HG03196 (cell line): ENCODE measurements around the gene PRKD2.
"Not testable (repeated sequence)": the region's sequence is repeated elsewhere in the genome, so short reads cannot be mapped to it uniquely, and the experiment has no call there.

Experiments
- ATAC-seq: cut with Tn5 transposase; IDR thresholded peaks from one replicate; pipeline ENCODE4 v1.9.1; 2021; ENCODE audit not compliant: unreplicated experiment

Gene PRKD2

DNA sequence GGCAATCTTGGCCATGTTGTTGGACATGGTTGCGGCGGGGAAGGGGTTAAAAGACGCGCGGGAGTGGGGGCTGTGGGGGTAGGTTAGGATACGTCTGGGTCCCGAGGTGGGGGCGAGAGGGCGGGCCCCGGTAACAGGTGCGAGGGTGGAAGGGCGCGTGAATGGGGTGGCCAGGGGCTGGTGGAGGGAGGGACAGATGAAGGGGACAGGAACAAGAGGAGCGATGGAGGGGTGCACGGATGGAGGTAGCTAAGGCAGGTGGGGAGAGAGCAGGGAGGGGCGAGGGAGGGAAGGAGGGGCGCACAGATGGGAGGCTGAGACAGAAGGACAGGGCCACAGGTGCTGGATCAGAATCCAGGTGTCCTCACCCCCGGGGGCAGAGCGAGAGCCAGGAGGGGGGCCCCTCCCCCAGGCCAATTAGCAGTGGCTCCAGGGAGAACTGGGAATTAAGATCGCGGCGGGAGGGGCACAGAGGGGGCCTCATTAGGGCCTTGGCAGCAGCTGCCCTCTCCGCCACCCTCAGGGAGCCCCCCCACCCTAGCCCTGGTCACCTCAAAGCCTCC, 82.2 kb downstream of the PRKD2 start:
- no peak for ATAC-seq

DNA sequence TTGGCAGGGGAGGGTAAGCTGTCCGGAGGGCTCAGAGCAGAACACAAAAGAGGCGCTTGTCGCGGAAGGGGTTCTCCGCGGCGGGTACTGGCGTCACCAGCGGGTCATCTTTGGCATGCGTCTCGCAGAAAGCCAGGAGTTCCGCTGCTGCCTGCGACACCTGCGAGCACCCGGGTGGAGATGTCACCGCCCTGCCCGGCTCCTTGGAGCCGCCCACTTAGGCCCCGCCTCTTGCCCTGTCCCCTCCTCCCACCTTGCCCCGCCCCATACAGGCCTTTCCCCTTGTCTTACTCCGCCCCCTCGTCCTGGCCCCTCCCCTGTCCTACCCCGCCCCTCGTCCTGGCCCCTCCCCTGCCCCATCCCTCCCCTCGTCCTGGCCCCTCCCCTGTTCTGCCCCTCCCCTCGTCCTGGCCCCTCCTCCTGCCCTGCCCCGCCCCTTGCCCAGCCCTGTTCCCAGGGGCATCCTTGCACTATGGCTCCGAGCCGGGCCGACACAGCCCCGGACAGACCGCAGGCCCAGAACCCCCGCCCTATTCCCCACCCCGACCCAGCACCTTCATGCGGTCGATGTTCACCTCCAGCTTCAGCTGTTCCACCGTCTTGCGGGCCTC, 82.8 kb downstream of the PRKD2 start:
- ATAC-seq: peak; percentile 45

DNA sequence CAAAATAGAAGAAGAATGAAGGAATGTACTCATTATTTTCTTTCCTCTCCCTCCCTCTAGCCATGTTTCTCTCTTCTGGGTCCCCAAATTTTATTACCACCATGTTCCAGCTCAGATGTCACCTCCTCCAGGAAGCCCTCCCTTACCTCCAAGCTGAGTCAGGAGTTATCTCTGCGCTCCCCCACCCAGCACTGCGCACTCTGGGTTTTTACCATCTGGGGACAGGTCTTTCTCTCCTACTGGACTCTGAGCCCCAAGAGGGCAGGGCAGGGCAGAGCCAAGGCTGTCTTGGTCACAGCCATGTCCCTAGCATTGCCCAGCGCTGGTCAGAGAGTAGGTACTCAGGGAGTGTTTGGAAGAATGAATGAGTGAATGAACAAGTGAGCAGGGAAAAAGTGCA, 83.8 kb downstream of the PRKD2 start:
- no peak for ATAC-seq

- no peak for ATAC-seq
These were observed 85.4 kb downstream of the PRKD2 start for GRCh38 chr19:46631481-46631880.

DNA sequence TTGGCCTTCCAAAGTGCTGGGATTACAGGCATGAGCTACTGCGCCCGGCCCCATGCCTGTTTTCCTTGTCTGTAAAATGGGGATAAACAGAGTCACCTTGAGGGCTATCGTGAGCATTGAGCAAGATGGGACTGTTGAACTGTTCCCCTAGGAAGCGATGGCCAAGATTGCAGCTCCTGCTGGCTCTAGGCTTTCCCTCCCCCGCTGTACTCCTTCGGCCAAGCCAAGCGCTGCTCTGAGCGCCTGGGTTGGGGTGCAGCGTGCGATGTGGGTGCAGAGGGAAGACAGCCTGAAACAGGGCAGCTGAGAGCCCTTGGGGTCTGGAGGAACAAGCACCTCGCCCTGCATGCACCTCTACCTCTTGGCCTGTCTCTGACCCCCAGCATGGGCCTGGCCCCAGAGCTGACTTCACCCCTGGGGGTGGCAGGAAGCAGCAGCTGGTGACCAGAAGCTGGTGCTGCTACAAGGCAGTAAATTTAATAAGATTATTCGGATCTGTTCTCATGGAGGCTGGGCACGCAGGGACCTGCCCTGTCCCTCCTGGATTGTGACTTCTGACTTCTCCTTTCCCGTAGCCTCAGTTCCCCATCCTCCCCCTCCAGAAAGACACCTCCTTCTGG, 86.2 kb downstream of the PRKD2 start:
- ATAC-seq: no peak

DNA sequence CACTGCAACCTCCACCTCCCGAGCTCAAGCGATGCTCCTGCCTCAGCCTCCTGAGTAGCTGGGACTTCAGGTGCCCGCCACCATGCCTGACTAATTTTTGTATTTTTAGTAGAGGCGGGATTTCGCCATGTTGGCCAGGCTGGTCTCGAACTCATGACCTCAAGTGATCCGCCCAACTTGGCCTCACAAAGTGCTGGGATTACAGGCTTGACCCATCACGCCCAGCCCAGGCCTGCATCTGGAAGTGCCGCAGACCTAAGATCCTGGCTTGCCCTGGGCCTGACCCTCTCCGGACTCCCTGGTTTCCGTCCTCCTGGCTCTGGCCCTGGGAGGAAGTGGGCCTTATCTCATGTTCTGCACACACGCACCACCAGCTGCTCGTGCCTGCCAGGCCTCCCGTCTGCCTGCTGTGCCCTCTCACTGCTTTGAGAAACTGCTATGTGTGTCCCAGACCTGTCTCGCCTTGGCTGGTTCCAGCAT, 87.3 kb downstream of the PRKD2 start:
- no peak for ATAC-seq

DNA sequence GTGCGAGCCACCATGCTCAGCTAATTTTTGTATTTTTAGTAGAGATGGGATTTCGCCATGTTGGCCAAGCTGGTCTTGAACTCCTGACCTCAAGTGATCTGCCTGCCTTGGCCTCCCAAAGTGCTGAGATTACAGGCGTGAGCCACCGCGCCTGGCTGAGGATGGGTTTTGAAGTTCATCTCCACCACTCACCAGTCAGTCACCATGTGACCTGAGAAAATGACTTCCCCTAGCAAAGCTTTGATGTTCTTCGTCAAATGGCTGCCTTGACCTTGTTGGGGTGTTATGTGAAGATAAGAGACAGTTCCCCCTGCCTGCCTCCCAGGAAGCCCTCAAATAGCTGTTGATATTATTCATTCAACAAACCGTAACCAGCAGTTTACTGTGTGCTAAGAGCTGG, 87.9 kb downstream of the PRKD2 start:
- ATAC-seq: not testable (repeated sequence)

DNA sequence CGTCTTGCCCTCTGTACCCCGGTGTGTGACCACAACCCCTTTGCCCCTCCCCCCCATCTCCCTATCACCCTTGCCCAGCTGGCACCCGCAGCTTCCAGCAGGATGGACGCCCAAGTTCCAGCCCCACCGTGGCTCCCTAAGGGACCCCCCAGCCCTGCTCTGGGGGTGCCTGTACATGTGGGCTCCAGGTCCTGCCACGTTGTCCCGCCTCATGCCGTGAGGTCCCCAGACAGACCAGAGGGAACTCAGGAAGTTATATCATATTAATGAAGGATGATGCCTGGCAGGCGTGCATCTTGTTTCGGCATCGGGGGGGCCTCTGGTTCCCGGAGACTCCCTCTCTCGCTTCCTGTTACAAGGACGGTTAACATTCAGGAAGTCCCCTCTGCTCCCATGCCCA, 90.5 kb downstream of the PRKD2 start:
- no peak for ATAC-seq

GRCh38 chr19:46625731-46626130, 91.2 kb downstream of the PRKD2 start:
- ATAC-seq: no peak

DNA sequence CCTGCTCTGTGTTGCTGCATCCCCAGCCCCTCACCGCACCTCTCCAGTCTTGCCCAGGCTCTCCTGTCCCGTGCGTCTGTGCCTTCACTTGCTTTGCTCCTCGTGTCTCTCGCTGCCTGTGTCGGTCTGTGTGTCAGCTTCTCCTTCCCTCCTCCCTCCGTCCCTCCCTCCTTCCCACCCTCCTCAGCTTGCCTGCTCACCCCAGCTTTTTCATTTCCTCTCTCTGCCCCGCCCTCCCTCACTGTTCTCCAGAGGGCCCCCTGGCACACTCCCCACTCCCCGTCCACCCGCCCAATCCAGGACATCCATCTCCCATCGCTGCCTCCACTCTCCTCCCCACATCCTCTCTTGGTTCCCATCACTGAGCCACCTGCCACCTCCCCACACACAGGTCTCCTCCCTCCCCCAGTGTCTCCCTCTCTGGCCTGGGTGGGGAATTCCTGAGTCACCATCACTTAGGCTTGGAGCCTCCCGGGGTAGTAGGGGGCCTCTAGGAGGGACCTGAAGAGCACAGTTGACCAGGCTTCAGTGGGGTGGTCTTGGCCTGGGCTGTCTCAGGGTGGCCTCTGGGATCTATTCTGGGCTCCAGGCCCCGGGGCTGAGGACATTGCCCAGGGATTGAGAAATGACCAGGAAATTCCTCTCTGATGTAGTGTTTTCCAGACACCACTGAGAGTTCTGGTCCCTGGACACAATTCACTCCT, 91.8 kb downstream of the PRKD2 start, which contains the start of gene PTGIR:
Gene PTGIR (minus strand): TSS at position 132 of the 704 bp plus-strand sequence. CDS start 864 bp downstream, outside the sequence.
- no peak for ATAC-seq
